ENCODE measurements around the gene BOC.

Gene BOC

GRCh38 chr3:113271594-113272384 lies 60.4 kb downstream of the BOC start:
- DNase-seq (ENCODE audit: low spot score): no peak

GRCh38 chr3:113272385-113272779 lies 61.0 kb downstream of the BOC start:
- no peak for DNase-seq (ENCODE audit: low spot score)

GRCh38 chr3:113273011-113273410 lies 61.7 kb downstream of the BOC start:
- no peak for DNase-seq (ENCODE audit: low spot score)

- no peak for DNase-seq (ENCODE audit: low spot score)
Observed at GRCh38 chr3:113273604-113274378, 62.4 kb downstream of the BOC start.

- DNase-seq (ENCODE audit: low spot score): no peak
Observed at GRCh38 chr3:113274425-113275257, 63.3 kb downstream of the BOC start.

- no peak for DNase-seq (ENCODE audit: low spot score)
Observed at GRCh38 chr3:113275258-113275556, 63.9 kb downstream of the BOC start.

GRCh38 chr3:113275583-113275928 lies 64.2 kb downstream of the BOC start:
- no peak for DNase-seq (ENCODE audit: low spot score)

GRCh38 chr3:113275929-113276750 lies 64.8 kb downstream of the BOC start:
- no peak for DNase-seq (ENCODE audit: low spot score)

GRCh38 chr3:113276751-113277080 lies 65.4 kb downstream of the BOC start:
- no peak for DNase-seq (ENCODE audit: low spot score)

GRCh38 chr3:113277414-113277813 lies 66.1 kb downstream of the BOC start:
- no peak for DNase-seq (ENCODE audit: low spot score)

- no peak for DNase-seq (ENCODE audit: low spot score)
Observed at GRCh38 chr3:113277941-113278598, 66.7 kb downstream of the BOC start.

GRCh38 chr3:113278599-113278955 lies 67.2 kb downstream of the BOC start:
- no peak for DNase-seq (ENCODE audit: low spot score)

GRCh38 chr3:113279686-113280085 lies 68.3 kb downstream of the BOC start:
- no peak for DNase-seq (ENCODE audit: low spot score)

- DNase-seq (ENCODE audit: low spot score): no peak
Observed at GRCh38 chr3:113283306-113283705, 71.9 kb downstream of the BOC start.

- no peak for DNase-seq (ENCODE audit: low spot score)
Observed at GRCh38 chr3:113284453-113285050, 73.2 kb downstream of the BOC start.

GRCh38 chr3:113285226-113285625 lies 73.9 kb downstream of the BOC start:
- no peak for DNase-seq (ENCODE audit: low spot score)

- DNase-seq (ENCODE audit: low spot score): no peak
Observed at GRCh38 chr3:113285741-113286140, 74.4 kb downstream of the BOC start.

GRCh38 chr3:113286524-113286923 lies 75.2 kb downstream of the BOC start:
- DNase-seq (ENCODE audit: low spot score): no peak

GRCh38 chr3:113287111-113287802 lies 75.9 kb downstream of the BOC start:
- DNase-seq (ENCODE audit: low spot score): no peak

GRCh38 chr3:113287803-113288648 lies 76.7 kb downstream of the BOC start:
- DNase-seq (ENCODE audit: low spot score): peak; percentile 53
